ENCODE results near the gene BDKRB1.
A peak's percentile ranks its signal among the peaks of the same experiment; 100 is the strongest.

The BDKRB1 gene

GRCh38 chr14:96269359-96269710 is 13.3 kb downstream of the BDKRB1 start:
- no peaks in the 10 kb centered on the region for H3K27me3 ChIP-seq (ENCODE audit: control insufficient read depth in 3 of 3, insufficient read depth in 3 of 3, low read depth in 1 of 3, low read length in 3 of 3)
- peak overlapping the region; percentile 15 for H3K18ac ChIP-seq (ENCODE audit: low read length)
- H4K91ac ChIP-seq (ENCODE audit: low read depth, low read length, poor library complexity), result no peak overlapping the region
- H3K27ac ChIP-seq (replicated peaks; ENCODE audit: low read length), result no peak overlapping the region
- H3K4me2 ChIP-seq (ENCODE audit: insufficient read depth, low read length, poor library complexity, severe bottlenecking), result no peak overlapping the region
- no peak overlapping the region for H2BK12ac ChIP-seq (ENCODE audit: low read length)
- H2AFZ ChIP-seq (ENCODE audit: low read length), result no peak overlapping the region
- H4K8ac ChIP-seq (ENCODE audit: low read depth, low read length), result no peak overlapping the region
- H3K79me1 ChIP-seq (ENCODE audit: low read depth, low read length), result no peaks in the 10 kb centered on the region
- no peak overlapping the region for H3K23ac ChIP-seq (ENCODE audit: low read depth, low read length, poor library complexity)
- peak overlapping the region; percentile 8 for H2AK5ac ChIP-seq (ENCODE audit: low read depth, low read length)
- H3K4ac ChIP-seq (ENCODE audit: low read length), result no peak overlapping the region
- peaks cover 0 to 3% of the 10 kb centered on the region in 2 donors for H3K9me3 ChIP-seq (replicated peaks in 1 of 2; ENCODE audit: control insufficient read depth in 2 of 2, insufficient read depth in 1 of 2, low read depth in 1 of 2, low read length in 2 of 2)
- no peak overlapping the region for H3K14ac ChIP-seq (ENCODE audit: low read length)
- no CpG with 5 or more reads among the region's 10 CpGs for WGBS, 2 donors (ENCODE audit: extremely low coverage in 2 of 2, insufficient read length in 2 of 2, insufficient replicate concordance in 1 of 2)
- DNase-seq (ENCODE audit: low spot score), result no peak
- no peaks in the 10 kb centered on the region for H3K36me3 ChIP-seq (replicated peaks in 1 of 2; ENCODE audit: control insufficient read depth in 2 of 2, insufficient read depth in 2 of 2, low read length in 2 of 2)
- no peak overlapping the region for H3K9ac ChIP-seq (ENCODE audit: low read depth, low read length, poor library complexity)
- no peak overlapping the region for H2BK120ac ChIP-seq (ENCODE audit: low read depth, low read length)
- H2BK15ac ChIP-seq (ENCODE audit: low read length), result no peak overlapping the region
- H3K4me3 ChIP-seq (ENCODE audit: low read length in 2 of 2), result no peak overlapping the region
- no peak overlapping the region for H2BK5ac ChIP-seq (ENCODE audit: low read length)
- peaks cover 0 to 5% of the 10 kb centered on the region in 2 donors for H3K4me1 ChIP-seq (ENCODE audit: control insufficient read depth in 2 of 2, insufficient read depth in 1 of 2, low read depth in 1 of 2, low read length in 2 of 2)

GRCh38 chr14:96270565-96271420 is 14.8 kb downstream of the BDKRB1 start:
- Histone ChIP-seq H3K9ac (ENCODE audit: low read depth, low read length, poor library complexity) (no peak overlapping the region), H3K4me3 (ENCODE audit: low read length in 2 of 2) (no peak overlapping the region), H2AFZ (ENCODE audit: low read length) (no peak overlapping the region), H3K36me3 (replicated peaks in 1 of 2; ENCODE audit: control insufficient read depth in 2 of 2, insufficient read depth in 2 of 2, low read length in 2 of 2) (no peaks in the 10 kb centered on the region), H3K18ac (ENCODE audit: low read length) (no peak overlapping the region), H2BK120ac (ENCODE audit: low read depth, low read length) (no peak overlapping the region), H2BK5ac (ENCODE audit: low read length) (no peak overlapping the region), H3K4ac (ENCODE audit: low read length) (no peak overlapping the region), H3K4me1 (ENCODE audit: control insufficient read depth in 2 of 2, insufficient read depth in 1 of 2, low read depth in 1 of 2, low read length in 2 of 2) (peaks cover 0 to 6% of the 10 kb centered on the region in 2 donors), H2AK5ac (ENCODE audit: low read depth, low read length) (no peak overlapping the region), H4K91ac (ENCODE audit: low read depth, low read length, poor library complexity) (no peak overlapping the region), H3K14ac (ENCODE audit: low read length) (no peak overlapping the region), H3K23ac (ENCODE audit: low read depth, low read length, poor library complexity) (no peak overlapping the region), H3K79me1 (ENCODE audit: low read depth, low read length) (no peaks in the 10 kb centered on the region), H2BK12ac (ENCODE audit: low read length) (no peak overlapping the region), H3K4me2 (ENCODE audit: insufficient read depth, low read length, poor library complexity, severe bottlenecking) (no peak overlapping the region), H3K9me3 (replicated peaks in 1 of 2; ENCODE audit: control insufficient read depth in 2 of 2, insufficient read depth in 1 of 2, low read depth in 1 of 2, low read length in 2 of 2) (peaks cover 0 to 3% of the 10 kb centered on the region in 2 donors), H3K27me3 (ENCODE audit: control insufficient read depth in 3 of 3, insufficient read depth in 3 of 3, low read depth in 1 of 3, low read length in 3 of 3) (peaks cover 0 to 4% (median 0%) of the 10 kb centered on the region in 3 experiments), H4K8ac (ENCODE audit: low read depth, low read length) (no peak overlapping the region), H3K27ac (replicated peaks; ENCODE audit: low read length) (no peak overlapping the region), H2BK15ac (ENCODE audit: low read length) (no peak overlapping the region)
- no peak for DNase-seq (ENCODE audit: low spot score)
- WGBS, 2 donors (ENCODE audit: extremely low coverage in 2 of 2, insufficient read length in 2 of 2, insufficient replicate concordance in 1 of 2), result no CpG with 5 or more reads among the region's 8 CpGs

- H2BK12ac ChIP-seq (ENCODE audit: low read length), result no peak overlapping the region
- H3K9me3 ChIP-seq (replicated peaks in 1 of 2; ENCODE audit: control insufficient read depth in 2 of 2, insufficient read depth in 1 of 2, low read depth in 1 of 2, low read length in 2 of 2), result peaks cover 0 to 3% of the 10 kb centered on the region in 2 donors
- H4K91ac ChIP-seq (ENCODE audit: low read depth, low read length, poor library complexity), result no peak overlapping the region
- no peak overlapping the region for H3K23ac ChIP-seq (ENCODE audit: low read depth, low read length, poor library complexity)
- H3K4me1 ChIP-seq (ENCODE audit: control insufficient read depth in 2 of 2, insufficient read depth in 1 of 2, low read depth in 1 of 2, low read length in 2 of 2), result peaks cover 0 to 6% of the 10 kb centered on the region in 2 donors
- no peak overlapping the region for H2BK15ac ChIP-seq (ENCODE audit: low read length)
- no peak overlapping the region for H3K14ac ChIP-seq (ENCODE audit: low read length)
- no peak overlapping the region for H4K8ac ChIP-seq (ENCODE audit: low read depth, low read length)
- no peak overlapping the region for H2AFZ ChIP-seq (ENCODE audit: low read length)
- no peaks in the 10 kb centered on the region for H3K79me1 ChIP-seq (ENCODE audit: low read depth, low read length)
- no peak overlapping the region for H2BK120ac ChIP-seq (ENCODE audit: low read depth, low read length)
- no peak for DNase-seq (ENCODE audit: low spot score)
- H3K18ac ChIP-seq (ENCODE audit: low read length), result no peak overlapping the region
- H3K4ac ChIP-seq (ENCODE audit: low read length), result no peak overlapping the region
- H2AK5ac ChIP-seq (ENCODE audit: low read depth, low read length), result no peak overlapping the region
- H3K27ac ChIP-seq (replicated peaks; ENCODE audit: low read length), result no peak overlapping the region
- H3K36me3 ChIP-seq (replicated peaks in 1 of 2; ENCODE audit: control insufficient read depth in 2 of 2, insufficient read depth in 2 of 2, low read length in 2 of 2), result no peaks in the 10 kb centered on the region
- no peak overlapping the region for H3K4me3 ChIP-seq (ENCODE audit: low read length in 2 of 2)
- no peak overlapping the region for H3K9ac ChIP-seq (ENCODE audit: low read depth, low read length, poor library complexity)
- no peak overlapping the region for H2BK5ac ChIP-seq (ENCODE audit: low read length)
- WGBS, 2 donors (ENCODE audit: extremely low coverage in 2 of 2, insufficient read length in 2 of 2, insufficient replicate concordance in 1 of 2), result no CpG with 5 or more reads among the region's 1 CpG
- H3K4me2 ChIP-seq (ENCODE audit: insufficient read depth, low read length, poor library complexity, severe bottlenecking), result no peak overlapping the region
- H3K27me3 ChIP-seq (ENCODE audit: control insufficient read depth in 3 of 3, insufficient read depth in 3 of 3, low read depth in 1 of 3, low read length in 3 of 3), result peaks cover 0 to 4% (median 0%) of the 10 kb centered on the region in 3 experiments
Measured at GRCh38 chr14:96271421-96271762, 15.4 kb downstream of the BDKRB1 start.

GRCh38 chr14:96272777-96273473 is 16.9 kb downstream of the BDKRB1 start:
- H2AK5ac ChIP-seq (ENCODE audit: low read depth, low read length), result no peak overlapping the region
- no peak overlapping the region for H2BK5ac ChIP-seq (ENCODE audit: low read length)
- DNase-seq (ENCODE audit: low spot score), result no peak
- peaks cover under 1 to 7% of the 10 kb centered on the region in 2 donors for H3K9me3 ChIP-seq (replicated peaks in 1 of 2; ENCODE audit: control insufficient read depth in 2 of 2, insufficient read depth in 1 of 2, low read depth in 1 of 2, low read length in 2 of 2)
- no peak overlapping the region for H3K27ac ChIP-seq (replicated peaks; ENCODE audit: low read length)
- no peak overlapping the region for H2BK15ac ChIP-seq (ENCODE audit: low read length)
- no peaks in the 10 kb centered on the region for H3K36me3 ChIP-seq (replicated peaks in 1 of 2; ENCODE audit: control insufficient read depth in 2 of 2, insufficient read depth in 2 of 2, low read length in 2 of 2)
- no peak overlapping the region for H4K91ac ChIP-seq (ENCODE audit: low read depth, low read length, poor library complexity)
- no peak overlapping the region for H3K18ac ChIP-seq (ENCODE audit: low read length)
- no peak overlapping the region for H3K23ac ChIP-seq (ENCODE audit: low read depth, low read length, poor library complexity)
- no CpG with 5 or more reads among the region's 3 CpGs for WGBS, 2 donors (ENCODE audit: extremely low coverage in 2 of 2, insufficient read length in 2 of 2, insufficient replicate concordance in 1 of 2)
- no peaks in the 10 kb centered on the region for H3K79me1 ChIP-seq (ENCODE audit: low read depth, low read length)
- H3K9ac ChIP-seq (ENCODE audit: low read depth, low read length, poor library complexity), result no peak overlapping the region
- no peak overlapping the region for H3K4me3 ChIP-seq (ENCODE audit: low read length in 2 of 2)
- H3K14ac ChIP-seq (ENCODE audit: low read length), result no peak overlapping the region
- no peak overlapping the region for H3K4ac ChIP-seq (ENCODE audit: low read length)
- peaks cover 0 to 4% (median 0%) of the 10 kb centered on the region in 3 experiments for H3K27me3 ChIP-seq (ENCODE audit: control insufficient read depth in 3 of 3, insufficient read depth in 3 of 3, low read depth in 1 of 3, low read length in 3 of 3)
- no peak overlapping the region for H2BK120ac ChIP-seq (ENCODE audit: low read depth, low read length)
- no peak overlapping the region for H3K4me2 ChIP-seq (ENCODE audit: insufficient read depth, low read length, poor library complexity, severe bottlenecking)
- H3K4me1 ChIP-seq (ENCODE audit: control insufficient read depth in 2 of 2, insufficient read depth in 1 of 2, low read depth in 1 of 2, low read length in 2 of 2), result peaks cover 0 to 2% of the 10 kb centered on the region in 2 donors
- H4K8ac ChIP-seq (ENCODE audit: low read depth, low read length), result no peak overlapping the region
- H2BK12ac ChIP-seq (ENCODE audit: low read length), result no peak overlapping the region
- no peak overlapping the region for H2AFZ ChIP-seq (ENCODE audit: low read length)
